ENCODE data around the gene CLEC3B. TPM values are rescaled to one million over a fixed set of nuclear protein-coding genes. Genes with fewer than 3 reads are reported as not detected.

CLEC3B gene
- total RNA-seq, 1 donor from 2014 or later, result not detected

- no peaks in the 10 kb centered on the region for H3K36me3 Mint-ChIP-seq (ENCODE audit: low read depth)
- no peak overlapping the region for H3K4me3 Mint-ChIP-seq
- no peak for DNase-seq (ENCODE audit: low read depth, low spot score)
- H3K27me3 Mint-ChIP-seq (ENCODE audit: low read depth), result no peaks in the 10 kb centered on the region
- H3K27ac Mint-ChIP-seq (ENCODE audit: unreplicated experiment), result no peak overlapping the region
- TF ChIP-seq, protein P1, sequence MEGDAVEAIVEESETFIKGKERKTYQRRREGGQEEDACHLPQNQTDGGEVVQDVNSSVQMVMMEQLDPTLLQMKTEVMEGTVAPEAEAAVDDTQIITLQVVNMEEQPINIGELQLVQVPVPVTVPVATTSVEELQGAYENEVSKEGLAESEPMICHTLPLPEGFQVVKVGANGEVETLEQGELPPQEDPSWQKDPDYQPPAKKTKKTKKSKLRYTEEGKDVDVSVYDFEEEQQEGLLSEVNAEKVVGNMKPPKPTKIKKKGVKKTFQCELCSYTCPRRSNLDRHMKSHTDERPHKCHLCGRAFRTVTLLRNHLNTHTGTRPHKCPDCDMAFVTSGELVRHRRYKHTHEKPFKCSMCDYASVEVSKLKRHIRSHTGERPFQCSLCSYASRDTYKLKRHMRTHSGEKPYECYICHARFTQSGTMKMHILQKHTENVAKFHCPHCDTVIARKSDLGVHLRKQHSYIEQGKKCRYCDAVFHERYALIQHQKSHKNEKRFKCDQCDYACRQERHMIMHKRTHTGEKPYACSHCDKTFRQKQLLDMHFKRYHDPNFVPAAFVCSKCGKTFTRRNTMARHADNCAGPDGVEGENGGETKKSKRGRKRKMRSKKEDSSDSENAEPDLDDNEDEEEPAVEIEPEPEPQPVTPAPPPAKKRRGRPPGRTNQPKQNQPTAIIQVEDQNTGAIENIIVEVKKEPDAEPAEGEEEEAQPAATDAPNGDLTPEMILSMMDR (conservative IDR thresholded peaks at IDR 0.05), result no peak
- no peaks in the 10 kb centered on the region for H3K4me1 Mint-ChIP-seq
- H3K9me3 Mint-ChIP-seq, result peaks cover 4% of the 10 kb centered on the region
Measured at GRCh38 chr3:45084361-45084760, 58.3 kb downstream of the CLEC3B start.

GRCh38 chr3:45084820-45085816, 59.0 kb downstream of the CLEC3B start:
- Mint-ChIP-seq H3K27me3 (ENCODE audit: low read depth) (no peaks in the 10 kb centered on the region), H3K4me3 (no peak overlapping the region), H3K36me3 (ENCODE audit: low read depth) (no peaks in the 10 kb centered on the region), H3K9me3 (peaks cover 2% of the 10 kb centered on the region), H3K4me1 (peaks cover 4% of the 10 kb centered on the region), H3K27ac (ENCODE audit: unreplicated experiment) (no peak overlapping the region)
- TF ChIP-seq, protein P1 (conservative IDR thresholded peaks at IDR 0.05), result no peak
- no peak for DNase-seq (ENCODE audit: low read depth, low spot score)

Other genes with a start within 250 kb of the CLEC3B start
- 8.0 and 9.5 TPM in 2 replicates for gene TMEM42, start 164.4 kb upstream of the CLEC3B start, total RNA-seq
- gene TGM4, start 151.7 kb upstream of the CLEC3B start, total RNA-seq, result not detected in 2 replicates
- gene ZDHHC3, start 50.1 kb upstream of the CLEC3B start, total RNA-seq, result 56.7 and 62.2 TPM in 2 replicates
- gene EXOSC7, start 50.1 kb upstream of the CLEC3B start, total RNA-seq, result 50.7 and 55.6 TPM in 2 replicates
- not detected in 2 replicates for gene CDCP1, start 120.1 kb downstream of the CLEC3B start, total RNA-seq
- gene TMEM158, start 200.0 kb downstream of the CLEC3B start, total RNA-seq, result 10.6 and 10.7 TPM in 2 replicates

Measured in neural crest cell (in vitro differentiated cells).